Measurements from ENCODE around the gene FAM186B.
A peak's percentile ranks its signal among the peaks of the same experiment; 100 is the strongest.

FAM186B gene

DNA sequence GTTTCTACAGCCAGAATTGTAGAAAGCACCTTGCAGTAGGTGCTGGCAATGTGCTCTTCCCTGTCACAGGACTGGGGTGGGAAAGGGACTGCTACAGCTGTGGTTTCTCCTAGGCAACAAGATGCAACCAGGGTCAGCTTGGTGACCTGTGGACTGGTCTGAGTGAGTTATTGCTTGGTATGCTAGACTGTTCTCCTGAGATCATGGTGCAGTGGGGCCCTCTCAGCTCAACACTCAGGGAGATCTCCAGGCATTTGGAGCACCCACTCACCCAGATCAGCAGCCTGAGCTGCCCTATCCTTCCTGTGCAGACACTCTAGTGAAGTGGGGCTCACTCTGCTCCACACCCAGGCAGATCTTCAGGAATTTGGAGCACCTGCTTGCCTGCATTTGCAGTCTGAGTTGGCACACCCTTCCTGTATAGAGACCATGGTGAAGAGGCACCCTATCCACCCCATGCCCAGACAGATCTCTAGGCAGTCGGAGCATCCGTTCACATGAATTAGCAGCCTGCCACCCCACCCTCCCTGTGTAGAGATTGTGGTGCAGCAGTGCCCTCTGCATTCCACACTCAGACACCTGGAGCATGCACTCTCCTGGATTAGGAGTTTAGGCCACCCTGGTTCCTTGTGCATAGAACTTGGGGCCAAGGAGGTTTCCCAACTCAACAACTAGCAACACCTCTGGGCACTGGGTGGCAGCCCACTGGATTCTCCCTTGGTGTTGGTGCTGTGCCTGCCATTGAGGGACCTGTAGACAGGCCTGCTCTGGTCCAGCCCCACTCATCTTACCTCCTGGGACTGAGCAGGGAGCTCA lies 3.8 kb upstream of the FAM186B start:
- no peak for DNase-seq (ENCODE audit: low read depth in 2 of 2)

DNA sequence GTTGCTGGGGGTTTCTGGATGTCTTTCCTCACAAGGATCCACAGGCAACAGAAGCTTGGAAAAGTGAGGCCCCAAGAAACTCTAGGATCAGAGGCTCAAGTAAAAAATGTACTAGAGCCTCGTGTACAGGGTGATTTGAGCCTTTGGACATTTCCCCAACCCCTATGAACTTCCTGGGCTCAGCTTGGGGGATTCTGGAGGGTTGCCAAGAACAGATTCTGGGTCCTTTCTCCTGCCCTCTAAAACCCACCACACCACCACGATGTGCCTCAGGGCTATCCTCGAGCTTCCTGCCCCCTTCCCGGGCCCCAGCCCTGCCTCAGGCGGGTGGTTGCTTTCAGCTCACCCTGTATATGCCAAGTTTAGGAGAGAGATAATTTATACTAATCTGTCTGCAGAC lies 583 bp downstream of the FAM186B start:
- no peak for DNase-seq (ENCODE audit: low read depth in 2 of 2)

DNA sequence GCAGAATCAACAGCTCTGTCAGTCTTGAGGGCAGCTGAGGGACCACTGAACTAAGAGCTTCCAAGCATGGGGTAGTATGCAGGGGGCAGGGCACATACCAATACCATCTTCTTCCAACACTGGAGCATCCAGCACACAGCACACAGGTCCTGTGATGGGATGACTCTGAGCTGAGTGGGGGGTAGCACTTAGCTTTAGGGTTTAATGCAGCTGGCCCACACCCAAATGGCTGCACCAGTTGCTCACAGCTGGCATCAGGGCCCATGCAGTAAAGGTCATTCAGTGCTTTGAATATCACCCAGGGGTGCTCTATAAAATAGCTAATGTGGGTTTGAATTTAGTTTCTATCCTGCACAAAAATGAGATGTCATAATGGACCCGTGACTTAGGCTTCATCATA lies 1.7 kb downstream of the FAM186B start:
- DNase-seq (ENCODE audit: low read depth in 2 of 2): no peak

DNA sequence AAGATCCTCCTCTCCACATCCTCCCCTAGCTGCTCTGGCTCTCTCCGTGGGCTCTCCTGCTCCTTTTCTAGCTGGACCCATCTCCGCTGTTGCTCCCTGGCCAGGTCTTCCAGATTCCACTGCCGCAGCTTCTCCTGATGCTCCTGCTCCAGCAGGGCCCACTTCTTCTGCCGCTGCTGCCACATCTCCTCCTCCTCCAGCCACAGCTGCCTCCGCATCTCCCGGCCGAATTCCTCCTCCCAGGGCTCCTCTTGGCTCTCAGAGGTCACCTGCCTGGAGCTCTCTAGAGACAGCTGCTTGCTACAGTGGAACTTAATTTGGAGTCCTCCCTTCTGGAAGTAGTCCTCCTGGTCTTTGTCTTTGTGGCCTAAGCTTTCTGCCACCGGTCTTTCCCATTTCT lies 5.5 kb downstream of the FAM186B start:
- DNase-seq (ENCODE audit: low read depth in 2 of 2): no peak

DNA sequence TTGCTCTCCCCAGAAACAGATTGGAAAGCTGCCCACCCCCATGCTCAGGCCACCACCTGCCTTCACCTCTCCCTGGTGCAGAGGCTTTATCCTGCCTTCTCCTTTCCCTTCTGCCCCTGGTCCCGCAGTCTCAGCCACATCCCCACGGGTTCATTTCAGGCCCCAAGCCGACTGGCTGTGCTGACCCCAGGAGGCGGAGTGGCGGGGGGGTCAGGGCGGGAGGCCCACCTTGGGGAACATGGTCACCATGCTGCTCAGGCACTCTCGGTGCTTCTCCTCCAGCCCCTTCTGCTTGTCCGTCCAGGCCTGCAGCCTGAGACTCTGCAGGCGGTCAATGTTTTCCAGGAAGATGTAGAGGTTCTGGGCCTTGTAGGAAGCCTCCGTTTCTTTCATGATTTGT lies 6.9 kb downstream of the FAM186B start:
- DNase-seq (ENCODE audit: low read depth in 2 of 2): no peak

DNA sequence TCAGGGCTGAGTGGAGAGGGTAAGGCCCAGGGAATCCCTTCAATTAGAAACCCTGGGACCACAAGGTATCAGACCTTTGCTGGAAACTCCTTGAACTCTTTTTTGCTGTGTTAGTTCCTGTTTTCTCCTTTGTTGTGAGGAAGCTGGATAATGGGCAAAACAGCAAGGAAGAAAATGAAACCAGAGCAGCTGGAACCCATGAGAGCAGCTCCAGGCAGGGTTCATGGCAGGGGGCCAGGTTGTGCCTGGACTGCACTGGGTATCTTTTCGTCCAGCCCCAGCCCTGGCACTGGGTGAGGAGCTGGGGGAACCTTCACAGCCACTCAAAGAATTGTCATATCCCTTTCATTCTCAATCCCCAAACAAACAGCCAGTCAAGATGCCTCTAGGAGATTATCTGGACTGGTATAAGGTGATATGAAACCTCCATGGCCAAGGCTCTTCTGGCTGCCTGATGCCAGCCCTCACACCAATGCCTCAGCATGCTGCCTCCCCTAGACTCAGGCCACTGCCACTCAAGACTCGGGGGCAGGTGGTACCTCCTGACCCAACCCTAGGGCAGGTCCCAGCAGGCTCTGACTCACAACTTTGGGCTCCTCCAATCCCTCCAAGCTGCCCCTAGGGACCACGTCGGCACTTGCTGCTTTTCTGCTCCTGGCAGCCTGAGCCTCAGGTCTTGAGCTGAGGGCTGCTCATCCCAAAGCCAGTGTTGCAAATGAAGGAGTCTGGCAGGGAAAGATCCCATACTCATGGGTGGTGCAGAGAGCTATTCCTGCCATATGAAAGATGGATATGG lies 16.5 kb downstream of the FAM186B start:
- DNase-seq (ENCODE audit: low read depth in 2 of 2): no peak

DNA sequence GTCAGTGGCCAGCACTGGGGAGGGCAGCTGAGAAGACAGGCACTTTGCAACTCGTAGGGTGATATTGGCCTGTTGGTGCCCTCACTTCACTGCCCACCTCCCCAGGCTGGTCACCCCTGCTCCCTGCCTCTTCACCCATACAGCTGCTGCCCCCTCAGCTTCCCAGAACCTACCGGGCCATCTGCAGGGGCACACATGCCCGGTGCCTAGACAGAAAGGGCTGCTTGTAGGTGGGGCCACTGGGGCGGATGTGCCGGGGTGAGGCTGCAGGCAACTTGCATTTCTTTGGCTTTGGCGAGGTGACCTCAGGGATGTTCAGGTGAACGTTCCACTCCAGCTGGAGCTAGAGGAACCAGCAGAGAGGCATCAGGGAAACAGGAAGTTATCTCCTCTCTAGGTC lies 17.2 kb downstream of the FAM186B start:
- no peak for DNase-seq (ENCODE audit: low read depth in 2 of 2)

DNA sequence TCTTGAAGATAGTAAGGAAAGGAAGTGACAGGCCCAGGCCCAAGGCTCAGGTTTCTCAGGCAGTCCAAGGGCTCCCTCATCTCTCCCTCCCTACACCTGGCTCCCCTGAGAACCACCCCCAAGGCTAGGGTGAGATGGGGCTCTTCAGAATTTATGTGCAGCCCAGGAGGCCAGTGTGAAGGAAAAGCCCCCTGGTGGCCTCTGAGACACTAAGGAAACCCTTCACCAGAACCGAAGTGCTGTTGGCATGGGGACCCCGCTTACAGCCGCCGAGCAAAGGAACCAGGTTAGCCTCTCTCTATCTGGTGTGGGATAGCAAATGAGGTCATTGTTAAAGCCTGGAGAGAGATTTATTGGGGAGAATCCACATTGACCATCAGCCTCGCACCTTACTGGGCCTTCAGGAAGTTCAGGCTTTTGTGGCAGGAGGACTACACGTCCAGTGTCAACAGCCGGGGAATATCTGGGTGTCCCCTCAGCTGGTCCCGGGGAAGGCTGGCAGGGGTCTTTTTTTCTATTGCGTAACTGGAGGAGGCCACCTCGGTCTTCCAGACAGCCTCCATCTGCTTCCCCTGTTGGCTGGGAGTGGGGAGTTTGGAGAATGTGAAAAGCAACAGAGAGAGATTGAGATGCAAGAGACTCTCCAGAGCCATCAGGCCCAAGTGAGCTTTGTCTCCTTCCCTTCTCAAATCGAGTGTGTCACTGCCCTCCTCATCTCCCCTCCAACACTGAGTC lies 18.1 kb downstream of the FAM186B start:
- DNase-seq (ENCODE audit: low read depth in 2 of 2): no peak

DNA sequence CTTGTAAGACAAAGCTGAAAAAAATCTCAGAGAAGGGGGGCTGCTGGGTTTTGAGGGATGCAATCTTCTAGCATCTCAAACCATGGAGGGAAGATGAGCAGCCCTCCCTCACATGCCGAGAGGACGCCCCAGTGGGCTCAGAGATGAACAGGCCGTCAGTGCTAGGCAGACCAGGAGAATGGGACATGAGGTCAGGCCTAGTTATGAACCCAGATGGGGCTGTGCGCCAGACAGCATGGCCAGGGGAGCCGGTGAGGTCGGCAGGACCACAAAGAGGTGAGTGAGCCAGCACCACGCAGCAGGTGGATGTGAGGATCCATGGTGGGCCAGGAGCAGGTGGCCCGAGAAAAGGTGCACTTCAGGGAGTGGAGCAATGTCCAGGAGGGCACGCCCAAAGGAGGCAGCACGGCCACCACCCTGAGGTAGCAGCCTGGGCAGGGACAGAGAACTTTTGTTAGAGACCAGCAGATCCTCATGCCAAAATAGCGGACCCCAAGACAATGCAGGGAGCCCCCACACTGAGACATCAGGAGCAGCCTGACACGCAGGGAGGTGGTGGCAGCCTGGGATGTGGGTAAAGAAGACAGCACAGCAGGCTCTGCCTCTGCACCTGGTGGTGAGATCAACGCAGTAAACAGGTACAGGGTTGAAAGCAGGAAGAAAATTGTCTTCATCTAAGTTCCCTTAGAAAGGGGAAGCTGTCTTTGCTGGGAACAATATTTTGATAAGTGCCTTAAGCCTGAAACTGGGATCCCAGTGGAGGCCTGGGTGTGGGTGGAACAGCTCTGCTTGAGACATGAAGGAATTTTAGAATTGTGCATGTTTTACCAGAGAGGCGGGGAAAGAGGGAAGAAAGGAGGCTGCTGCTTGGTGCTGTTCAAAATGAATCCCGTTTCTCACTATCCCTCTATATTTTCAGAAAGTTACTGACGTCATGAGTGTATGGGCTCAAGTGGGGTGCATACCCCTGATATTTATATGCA lies 19.7 kb downstream of the FAM186B start:
- no peak for DNase-seq (ENCODE audit: low read depth in 2 of 2)

DNA sequence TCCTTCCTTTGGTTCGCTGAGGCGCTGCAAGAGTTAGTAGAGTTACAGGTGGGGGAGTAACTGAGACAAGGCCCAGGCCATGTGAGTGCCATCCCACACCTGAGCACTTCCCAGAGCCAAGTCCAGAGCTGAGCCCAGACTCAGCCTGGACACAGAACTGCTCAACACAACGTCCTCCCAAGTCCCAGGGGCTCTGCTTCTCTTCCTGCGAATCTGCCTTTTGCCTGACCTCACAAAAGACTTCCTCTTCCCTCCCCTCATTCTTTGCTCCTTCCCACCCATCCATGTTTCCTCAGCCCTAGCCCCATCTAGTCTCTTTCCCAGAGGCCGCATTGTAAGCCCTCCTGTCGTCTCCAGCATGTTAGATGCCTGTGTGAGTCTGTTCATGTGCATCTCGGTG lies 20.8 kb downstream of the FAM186B start:
- DNase-seq (ENCODE audit: low read depth in 2 of 2): no peak

DNA sequence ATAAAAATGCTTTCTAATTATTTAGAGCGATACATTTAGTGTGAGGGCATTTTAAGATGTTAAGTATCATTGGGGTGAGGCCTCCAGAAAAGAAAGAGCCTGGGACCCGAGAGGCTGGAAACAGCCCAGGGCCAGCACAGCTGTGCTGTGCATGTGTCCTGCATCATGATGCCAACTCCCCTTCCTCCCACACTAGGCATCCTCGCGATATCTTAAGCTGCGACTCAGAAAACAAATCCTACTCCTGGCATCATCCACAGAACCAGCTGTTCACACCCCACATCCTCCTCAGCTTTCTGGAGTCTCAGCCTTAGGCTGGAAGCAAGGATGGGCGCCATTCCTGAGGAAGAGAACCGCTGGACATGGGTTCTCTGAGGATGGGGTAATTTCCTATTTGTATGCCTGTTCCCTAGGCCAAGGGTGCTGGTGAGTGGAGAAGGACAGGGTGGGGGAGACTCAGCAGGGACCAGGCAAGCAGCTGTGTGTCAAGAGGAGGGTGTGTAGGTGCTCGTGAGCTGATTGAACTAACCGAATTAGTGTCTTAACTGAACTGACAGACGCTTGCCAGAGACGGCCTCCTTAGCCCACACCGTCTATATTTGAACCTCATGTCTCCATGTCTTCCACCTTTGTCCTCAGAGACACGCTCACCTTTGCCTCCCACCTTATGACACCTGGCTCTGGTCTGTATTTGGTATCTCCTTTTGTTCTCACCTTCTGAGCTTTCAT lies 21.9 kb downstream of the FAM186B start:
- DNase-seq (ENCODE audit: low read depth in 2 of 2): no peak

DNA sequence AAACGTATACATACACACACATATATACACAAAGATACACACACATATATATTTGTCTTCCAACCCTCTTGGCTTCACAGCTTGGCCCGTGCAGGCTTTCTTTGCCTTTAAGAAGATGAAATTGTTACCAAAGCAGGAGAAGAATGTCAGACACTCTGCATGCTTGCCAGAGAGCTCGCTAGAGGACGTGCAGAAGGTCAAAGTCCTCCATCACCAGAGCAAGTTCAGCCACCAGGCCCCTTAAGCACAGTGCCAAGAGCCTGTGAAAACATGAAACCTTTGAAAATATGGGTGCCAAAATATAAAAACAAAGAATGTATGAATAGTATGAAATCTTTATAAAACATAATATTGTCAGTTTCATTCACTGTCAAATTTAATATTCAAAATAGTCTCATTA lies 22.6 kb downstream of the FAM186B start:
- DNase-seq (ENCODE audit: low read depth in 2 of 2): no peak

DNA sequence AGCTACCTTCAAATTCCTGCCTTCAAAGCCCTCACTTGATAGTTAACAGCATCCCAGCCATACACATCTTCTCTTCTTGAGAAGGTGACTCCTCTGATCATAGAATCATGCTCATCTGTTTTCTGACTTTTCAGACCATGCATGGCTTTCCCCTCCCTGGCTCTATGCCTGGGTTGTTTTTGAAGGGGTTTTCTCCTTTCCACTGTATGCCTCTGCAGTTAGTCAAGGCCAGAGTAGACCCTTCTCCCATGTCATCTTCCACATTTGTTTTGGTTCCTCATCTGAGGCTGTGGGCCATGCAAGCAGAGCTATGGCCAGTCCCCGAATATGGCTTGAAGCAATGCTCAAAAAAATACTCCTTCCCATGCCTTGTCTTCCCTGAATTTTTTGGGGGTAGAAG lies 23.2 kb downstream of the FAM186B start:
- no peak for DNase-seq (ENCODE audit: low read depth in 2 of 2)

DNA sequence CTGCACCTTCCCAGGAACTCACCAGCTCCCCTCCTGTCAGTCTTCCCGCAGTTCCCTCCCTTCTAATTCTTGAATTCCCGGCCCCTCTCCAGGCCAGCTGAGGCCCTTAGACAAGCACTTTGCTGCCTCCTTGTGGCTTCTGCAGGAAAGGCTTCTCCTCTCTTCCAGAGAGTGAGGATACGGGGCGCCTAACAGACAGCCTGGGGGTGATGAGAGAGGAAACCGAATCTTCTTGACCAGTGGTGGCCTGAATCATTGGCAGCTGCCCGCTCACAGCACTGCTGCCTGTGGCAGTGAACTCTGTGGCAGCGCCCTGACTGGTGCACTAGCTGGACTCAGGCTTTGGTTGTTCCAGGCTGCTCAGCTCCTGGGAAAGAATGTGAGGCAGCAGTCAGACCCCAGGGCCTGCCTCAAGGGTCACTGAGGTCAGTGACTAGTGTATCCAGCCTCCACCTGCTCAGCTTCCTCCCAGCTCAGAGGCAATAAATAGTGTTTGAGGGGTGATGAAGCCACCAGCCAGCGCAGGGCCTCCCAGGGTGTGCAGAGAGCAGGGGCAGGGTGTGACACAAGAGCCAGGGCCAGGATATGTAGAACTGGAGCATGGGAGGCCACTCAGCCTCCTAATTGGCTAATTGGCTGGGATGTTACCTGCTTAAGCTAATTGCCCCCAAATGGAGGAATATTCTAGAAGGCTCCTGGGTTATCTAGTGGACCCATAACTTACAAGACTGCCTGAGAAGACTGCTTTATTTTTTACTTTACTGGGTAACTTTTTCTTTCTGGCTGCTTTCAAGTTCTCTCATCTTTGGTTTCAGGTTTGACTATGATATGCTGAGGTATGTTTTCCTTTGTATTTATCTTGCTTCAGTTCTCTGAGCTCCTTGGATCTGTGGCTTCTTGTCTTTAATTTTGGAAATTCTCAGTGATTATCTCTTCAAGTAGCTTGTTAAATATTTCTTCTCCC lies 24.6 kb downstream of the FAM186B start:
- DNase-seq (ENCODE audit: low read depth in 2 of 2): peak in 1 of 2 donors; percentile 28

DNA sequence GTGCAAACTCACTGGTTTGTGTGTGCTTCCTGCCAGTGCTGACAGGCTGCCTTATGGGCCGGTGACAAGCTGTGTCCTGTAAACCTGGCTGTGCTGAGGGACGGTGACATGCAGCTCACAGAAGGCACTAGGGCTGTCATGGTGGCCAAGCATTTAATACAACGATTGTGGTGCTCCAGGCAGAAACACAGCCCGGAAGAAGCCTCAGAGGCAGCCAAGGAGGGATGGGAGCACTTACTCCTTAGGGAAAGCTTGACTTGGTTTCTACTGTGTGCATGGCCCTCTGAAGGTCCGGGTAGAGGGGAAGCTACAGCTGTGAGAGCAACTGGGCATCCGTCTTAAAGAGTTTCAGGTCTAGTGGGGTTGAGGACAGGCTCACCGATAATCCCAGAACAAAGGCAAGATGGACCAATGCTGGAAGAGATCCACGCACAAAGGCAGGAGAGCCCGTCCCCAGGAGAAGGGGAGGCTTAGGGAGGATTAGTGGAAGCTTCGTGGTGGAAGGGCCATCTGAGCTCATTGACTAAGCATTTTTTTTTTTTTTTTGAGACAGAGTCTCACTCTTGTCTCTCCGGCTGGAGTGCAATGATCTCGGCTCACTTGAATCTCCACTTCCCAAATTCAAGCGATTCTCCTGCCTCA lies 26.8 kb downstream of the FAM186B start:
- DNase-seq (ENCODE audit: low read depth in 2 of 2): no peak

DNA sequence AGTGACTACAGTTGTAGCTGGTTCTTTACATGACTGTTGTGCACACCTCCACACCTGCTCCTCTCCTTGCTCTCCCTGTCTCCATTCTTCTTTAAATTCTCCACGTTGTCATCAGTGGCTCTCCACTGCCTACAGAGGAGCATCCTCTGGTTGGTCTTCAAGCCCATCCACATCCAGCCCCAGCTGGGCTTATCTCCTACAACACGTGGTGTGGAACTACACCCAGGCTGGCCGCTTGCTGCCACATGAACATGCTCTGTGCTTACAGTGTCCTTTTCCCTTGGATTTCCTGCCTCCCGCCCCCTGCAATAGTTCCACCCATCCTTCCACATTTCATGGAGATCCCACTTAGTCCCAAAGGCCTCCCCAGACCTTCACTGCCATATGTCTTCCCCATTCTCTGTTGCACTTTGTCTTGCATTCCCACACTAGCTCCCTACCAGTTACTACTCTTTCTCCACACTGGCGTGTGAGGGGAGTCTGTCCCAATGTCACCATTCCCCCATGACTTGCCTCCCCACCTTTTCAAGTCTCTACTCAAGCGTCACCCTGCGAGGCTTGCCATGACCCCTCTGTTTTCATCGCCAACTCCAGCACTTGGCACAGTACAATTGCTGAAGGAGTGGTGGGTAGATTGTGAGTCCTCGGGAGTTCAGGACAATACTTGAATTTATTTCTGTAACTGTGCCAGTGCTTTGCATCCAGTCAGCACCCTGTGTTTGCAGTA lies 27.7 kb downstream of the FAM186B start:
- no peak for DNase-seq (ENCODE audit: low read depth in 2 of 2)

DNA sequence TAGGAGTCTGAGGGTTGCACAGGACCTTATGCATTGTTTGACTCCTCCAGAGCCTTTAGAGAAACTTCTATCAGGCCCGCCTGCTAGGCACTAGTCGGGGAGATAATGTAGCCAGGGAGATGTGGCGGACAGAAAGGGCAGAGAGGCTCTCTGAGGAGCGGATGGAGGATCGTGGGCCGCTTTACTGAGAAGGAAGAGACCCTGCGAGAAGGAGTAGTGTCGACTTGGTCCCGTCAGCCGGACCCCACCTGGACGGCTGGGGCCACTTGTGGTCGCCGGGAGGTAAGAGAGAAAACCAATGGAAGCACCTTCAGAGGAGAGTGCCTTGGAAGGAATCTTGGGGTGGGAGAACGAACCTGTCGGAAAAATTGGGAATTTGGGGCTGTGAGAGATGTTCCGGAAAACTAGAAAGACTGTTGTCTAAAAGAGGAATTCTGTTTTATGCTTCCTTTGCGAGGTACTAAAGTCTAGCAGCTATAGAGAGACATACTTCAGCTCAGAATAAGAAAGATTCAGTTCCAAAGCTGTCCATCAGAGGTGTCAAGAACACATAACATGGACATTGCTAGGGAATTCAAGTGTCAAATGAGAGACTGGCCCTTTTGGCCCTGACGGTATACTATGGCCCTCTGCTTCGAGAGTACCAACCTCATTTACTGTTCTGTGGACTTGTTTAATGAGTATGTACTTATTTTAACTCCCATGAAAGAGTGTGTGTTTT lies 36.8 kb downstream of the FAM186B start:
- no peak for DNase-seq (ENCODE audit: low read depth in 2 of 2)
